Activated CD8-positive, alpha-beta memory T cell treated with anti-CD3 and anti-CD28 coated beads, Interleukin-2, amount 50 U/mL, for 1 hour (primary cell): ENCODE measurements around the gene ERICH4.
"Not testable (repeated sequence)": the region's sequence is repeated elsewhere in the genome, so short reads cannot be mapped to it uniquely, and the experiment has no call there.

ENCODE experiments used
- DNase-seq: peaks from one replicate; pipeline ENCODE4 v3.0.0-alpha.2; 2020; ENCODE audit errors: extremely low read depth

Gene ERICH4

GRCh38 chr19:41442473-41443355 is at the start of gene ERICH4:
ERICH4 (plus strand) TSS chr19:41443156; CDS start chr19:41443170, 14 bp downstream.
- DNase-seq = no peak

GRCh38 chr19:41395355-41395754 is 47.6 kb upstream of the ERICH4 start:
- no peak for DNase-seq

GRCh38 chr19:41397086-41398049 is 45.6 kb upstream of the ERICH4 start, which contains the start of the genes BCKDHA and EXOSC5:
BCKDHA (plus strand) TSS chr19:41397818; CDS start chr19:41397828, 10 bp downstream.
EXOSC5 (minus strand) TSS chr19:41397359; CDS start chr19:41397328, 31 bp downstream.
- DNase-seq = peak; percentile 99

GRCh38 chr19:41398050-41398418 is 44.9 kb upstream of the ERICH4 start:
- DNase-seq = no peak

GRCh38 chr19:41398598-41398997 is 44.4 kb upstream of the ERICH4 start:
- DNase-seq = no peak

GRCh38 chr19:41399091-41399490 is 43.9 kb upstream of the ERICH4 start:
- DNase-seq = no peak

GRCh38 chr19:41399525-41399924 is 43.4 kb upstream of the ERICH4 start:
- DNase-seq = no peak

- no peak for DNase-seq
Measured at GRCh38 chr19:41401483-41401882, 41.5 kb upstream of the ERICH4 start.

- no peak for DNase-seq
Measured at GRCh38 chr19:41402010-41402409, 40.9 kb upstream of the ERICH4 start.

- DNase-seq = no peak
Measured at GRCh38 chr19:41403181-41403970, 39.6 kb upstream of the ERICH4 start.

- DNase-seq = no peak
Measured at GRCh38 chr19:41405776-41406175, 37.2 kb upstream of the ERICH4 start.

GRCh38 chr19:41407271-41407670 is 35.7 kb upstream of the ERICH4 start:
- DNase-seq = no peak

- DNase-seq = no peak
Measured at GRCh38 chr19:41408256-41408655, 34.7 kb upstream of the ERICH4 start.

- DNase-seq = not testable (repeated sequence)
Measured at GRCh38 chr19:41408846-41409245, 34.1 kb upstream of the ERICH4 start.

GRCh38 chr19:41409288-41409687 is 33.7 kb upstream of the ERICH4 start:
- no peak for DNase-seq

- DNase-seq = no peak
Measured at GRCh38 chr19:41410336-41411054, 32.5 kb upstream of the ERICH4 start.

GRCh38 chr19:41411100-41411967 is 31.6 kb upstream of the ERICH4 start:
- no peak for DNase-seq

GRCh38 chr19:41411968-41412265 is 31.0 kb upstream of the ERICH4 start:
- no peak for DNase-seq

GRCh38 chr19:41412953-41413352 is 30.0 kb upstream of the ERICH4 start:
- no peak for DNase-seq

GRCh38 chr19:41413947-41414346 is 29.0 kb upstream of the ERICH4 start:
- no peak for DNase-seq
